ENCODE results near the gene EVI5L. TPM values are rescaled to one million over a fixed set of nuclear protein-coding genes. Genes with fewer than 3 reads are reported as not detected.

EVI5L gene
- total RNA-seq, 4 donors from 2014 or later: 17.5 to 24.6 (median 20.4) TPM

DNA sequence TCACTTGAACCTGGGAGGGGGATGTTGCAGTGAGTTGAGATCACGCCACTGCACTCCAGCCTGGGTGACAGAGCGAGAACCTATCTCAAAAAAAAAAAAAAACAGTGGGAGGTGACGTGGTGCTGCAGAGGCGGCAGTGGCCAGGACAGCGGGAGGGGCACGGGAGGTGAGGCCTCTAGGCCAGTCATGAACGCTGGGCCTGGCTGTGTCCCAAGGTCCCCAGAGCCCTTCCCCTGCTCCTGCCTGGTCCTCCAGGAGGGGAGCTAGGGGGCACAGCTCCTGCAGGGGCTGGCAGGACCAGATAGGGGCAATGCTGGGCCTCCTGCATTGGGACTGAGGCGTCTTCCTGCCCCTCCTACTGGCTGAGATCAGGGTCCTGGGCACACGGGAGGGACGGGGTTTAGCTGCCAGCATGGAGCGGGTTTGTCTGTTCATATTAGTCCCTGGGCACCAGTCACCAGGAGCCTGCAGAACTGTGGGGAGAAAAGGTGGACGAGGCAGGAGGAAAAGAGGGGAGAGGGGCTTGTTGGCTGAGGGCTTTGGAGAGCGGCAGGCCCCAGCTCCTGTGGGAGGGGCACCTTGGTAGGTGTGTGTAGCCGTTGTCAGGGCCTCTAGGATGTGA lies 78.2 kb downstream of the EVI5L start:
- in situ Hi-C loops (cut with MboI; ENCODE audit: low sequenced_read_pairs in 4 of 4) (no loop called here), intact Hi-C loops (cut with DNase I; ENCODE audit: low total_unique reads) (loop anchor here (10.0 kb wide), 1 partner anchor 607 kb away; the partner anchor contains the start of gene ZNF414)
- DNase-seq (no peak), ATAC-seq (no peak)
- H3K4me1 ChIP-seq: peaks cover 13 to 23% of the 10 kb centered on the region in 2 donors
- H3K4me3 ChIP-seq: no peak overlapping the region
- no peaks in the 10 kb centered on the region for H3K27me3 ChIP-seq
- no peaks in the 10 kb centered on the region for H3K9me3 ChIP-seq
- no peak overlapping the region for H3K27ac ChIP-seq
- TF ChIP-seq POLR2A (IDR thresholded peaks at IDR 0.05): no peak
- TF ChIP-seq, protein P1, sequence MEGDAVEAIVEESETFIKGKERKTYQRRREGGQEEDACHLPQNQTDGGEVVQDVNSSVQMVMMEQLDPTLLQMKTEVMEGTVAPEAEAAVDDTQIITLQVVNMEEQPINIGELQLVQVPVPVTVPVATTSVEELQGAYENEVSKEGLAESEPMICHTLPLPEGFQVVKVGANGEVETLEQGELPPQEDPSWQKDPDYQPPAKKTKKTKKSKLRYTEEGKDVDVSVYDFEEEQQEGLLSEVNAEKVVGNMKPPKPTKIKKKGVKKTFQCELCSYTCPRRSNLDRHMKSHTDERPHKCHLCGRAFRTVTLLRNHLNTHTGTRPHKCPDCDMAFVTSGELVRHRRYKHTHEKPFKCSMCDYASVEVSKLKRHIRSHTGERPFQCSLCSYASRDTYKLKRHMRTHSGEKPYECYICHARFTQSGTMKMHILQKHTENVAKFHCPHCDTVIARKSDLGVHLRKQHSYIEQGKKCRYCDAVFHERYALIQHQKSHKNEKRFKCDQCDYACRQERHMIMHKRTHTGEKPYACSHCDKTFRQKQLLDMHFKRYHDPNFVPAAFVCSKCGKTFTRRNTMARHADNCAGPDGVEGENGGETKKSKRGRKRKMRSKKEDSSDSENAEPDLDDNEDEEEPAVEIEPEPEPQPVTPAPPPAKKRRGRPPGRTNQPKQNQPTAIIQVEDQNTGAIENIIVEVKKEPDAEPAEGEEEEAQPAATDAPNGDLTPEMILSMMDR (IDR thresholded peaks at IDR 0.05 in 4 of 5, conservative IDR thresholded peaks at IDR 0.05 in 1 of 5): no peak
- H3K36me3 ChIP-seq: peaks cover 0 to 49% of the 10 kb centered on the region in 2 donors

DNA sequence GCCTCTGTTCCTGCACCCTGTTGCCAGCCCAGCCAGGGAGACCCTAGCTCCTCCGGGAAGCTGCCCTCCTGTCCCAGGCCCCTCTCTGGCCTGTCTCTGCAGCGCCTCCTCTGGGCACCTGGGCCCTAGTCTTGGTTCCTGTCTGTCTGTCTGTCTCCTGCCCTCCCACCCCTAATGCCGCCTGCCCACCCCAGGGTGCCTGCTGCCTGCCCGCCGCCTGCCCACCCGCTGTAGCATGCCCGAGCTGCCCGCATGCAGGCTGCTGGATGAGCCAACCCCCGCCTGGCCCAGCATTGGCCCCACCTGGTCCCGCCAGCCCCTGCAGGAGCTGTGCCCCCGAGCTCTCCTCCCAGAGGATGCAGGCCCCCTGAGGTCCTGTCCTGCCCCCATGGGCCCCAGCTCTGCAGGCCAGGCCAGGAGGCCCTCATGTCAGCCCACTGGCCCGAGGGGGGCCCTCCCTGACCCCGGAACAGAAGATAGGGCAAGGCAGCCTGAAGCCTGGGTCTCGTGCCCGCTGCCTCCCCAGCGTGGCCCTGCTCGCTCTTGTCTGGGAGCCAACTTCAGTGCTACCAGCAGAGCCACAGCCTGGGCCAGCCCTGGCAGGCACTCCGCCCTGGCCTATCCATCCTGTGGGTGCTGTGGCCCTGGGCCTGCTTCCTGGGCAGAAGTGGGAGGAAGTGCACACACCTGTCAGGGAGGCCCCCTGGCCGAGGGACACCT lies 78.9 kb downstream of the EVI5L start:
- H3K36me3 ChIP-seq: peaks cover 0 to 51% of the 10 kb centered on the region in 2 donors
- in situ Hi-C loops (cut with MboI; ENCODE audit: low sequenced_read_pairs in 4 of 4): no loop called here
- H3K27me3 ChIP-seq: no peaks in the 10 kb centered on the region
- DNase-seq (no peak), ATAC-seq (no peak)
- H3K4me3 ChIP-seq: no peak overlapping the region
- H3K27ac ChIP-seq: no peak overlapping the region
- intact Hi-C loops (cut with DNase I; ENCODE audit: low total_unique reads): loop anchor here (10.0 kb wide), 1 partner anchor 606 kb away; the partner anchor contains the start of gene ZNF414
- no peaks in the 10 kb centered on the region for H3K9me3 ChIP-seq
- peaks cover 13 to 23% of the 10 kb centered on the region in 2 donors for H3K4me1 ChIP-seq
- TF ChIP-seq, protein P1 (IDR thresholded peaks at IDR 0.05 in 4 of 5, conservative IDR thresholded peaks at IDR 0.05 in 1 of 5): no peak
- TF ChIP-seq POLR2A (IDR thresholded peaks at IDR 0.05): no peak

DNA sequence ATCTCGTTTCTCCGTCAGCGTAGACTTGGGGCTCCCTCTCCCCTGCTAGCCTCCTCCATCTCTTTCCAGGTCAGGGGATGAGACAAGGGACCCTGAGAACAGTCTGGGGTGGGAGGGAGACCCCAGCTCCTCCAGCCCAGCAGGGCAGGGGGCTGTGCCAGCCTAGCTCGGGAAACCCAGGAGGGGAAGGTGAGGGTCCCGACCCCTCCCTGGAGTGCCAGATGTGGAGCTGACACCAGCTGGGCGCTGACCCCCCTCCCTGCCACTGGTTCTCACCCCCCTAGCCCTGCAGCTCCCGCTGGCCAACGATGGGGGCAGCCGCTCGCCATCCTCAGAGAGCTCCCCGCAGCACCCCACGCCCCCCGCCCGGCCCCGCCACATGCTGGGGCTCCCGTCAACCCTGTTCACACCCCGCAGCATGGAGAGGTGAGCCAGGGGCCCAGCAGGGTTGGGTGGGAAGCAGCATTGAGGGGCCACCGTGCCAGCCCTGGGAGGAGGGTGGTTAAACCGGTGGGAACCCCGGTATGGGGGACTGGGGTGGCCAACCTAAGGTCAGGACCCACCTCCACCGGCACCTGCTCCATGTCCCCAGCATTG lies 79.6 kb downstream of the EVI5L start:
- intact Hi-C loops (cut with DNase I; ENCODE audit: low total_unique reads) (loop anchor here (10.0 kb wide), 1 partner anchor 605 kb away; the partner anchor contains the start of gene ZNF414), in situ Hi-C loops (cut with MboI; ENCODE audit: low sequenced_read_pairs in 4 of 4) (no loop called here)
- Histone ChIP-seq H3K9me3 (no peaks in the 10 kb centered on the region), H3K27ac (no peak overlapping the region), H3K4me3 (no peak overlapping the region), H3K36me3 (peaks cover 0 to 51% of the 10 kb centered on the region in 2 donors), H3K4me1 (peaks cover 10 to 22% of the 10 kb centered on the region in 2 donors), H3K27me3 (peaks cover 0 to 2% (median 2%) of the 10 kb centered on the region in 3 donors)
- ATAC-seq (no peak), DNase-seq (no peak)
- TF ChIP-seq POLR2A (IDR thresholded peaks at IDR 0.05): no peak
- TF ChIP-seq, protein P1 (IDR thresholded peaks at IDR 0.05 in 4 of 5, conservative IDR thresholded peaks at IDR 0.05 in 1 of 5): no peak

DNA sequence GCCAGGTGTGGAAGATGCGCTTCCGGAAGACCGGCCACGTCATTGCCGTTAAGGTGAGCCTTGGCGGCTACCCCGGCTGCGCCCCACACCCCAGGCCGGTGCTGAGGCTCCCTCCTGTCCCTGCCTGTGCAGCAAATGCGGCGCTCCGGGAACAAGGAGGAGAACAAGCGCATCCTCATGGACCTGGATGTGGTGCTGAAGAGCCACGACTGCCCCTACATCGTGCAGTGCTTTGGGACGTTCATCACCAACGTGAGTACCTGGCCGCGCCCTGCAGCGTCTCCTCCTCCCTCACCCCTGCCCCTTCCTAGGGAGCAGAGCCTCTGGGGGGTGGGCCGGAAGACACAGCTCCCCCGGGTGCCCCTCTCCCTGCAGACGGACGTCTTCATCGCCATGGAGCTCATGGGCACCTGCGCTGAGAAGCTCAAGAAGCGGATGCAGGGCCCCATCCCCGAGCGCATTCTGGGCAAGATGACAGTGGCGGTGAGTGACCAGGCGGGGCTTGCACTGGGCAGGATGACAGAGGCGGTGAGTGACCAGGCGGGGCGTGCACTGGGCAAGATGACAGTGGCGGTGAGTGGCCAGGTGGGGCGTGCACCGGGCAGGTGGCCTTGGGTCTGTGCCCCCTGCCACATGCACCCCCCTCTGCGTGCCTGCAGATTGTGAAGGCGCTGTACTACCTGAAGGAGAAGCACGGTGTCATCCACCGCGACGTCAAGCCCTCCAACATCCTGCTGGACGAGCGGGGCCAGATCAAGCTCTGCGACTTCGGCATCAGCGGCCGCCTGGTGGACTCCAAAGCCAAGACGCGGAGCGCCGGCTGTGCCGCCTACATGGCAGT lies 80.5 kb downstream of the EVI5L start:
- intact Hi-C loops (cut with DNase I; ENCODE audit: low total_unique reads) (no loop called here), in situ Hi-C loops (cut with MboI; ENCODE audit: low sequenced_read_pairs in 4 of 4) (no loop called here)
- Histone ChIP-seq H3K27me3 (peaks cover 9 to 12% (median 11%) of the 10 kb centered on the region in 3 donors), H3K4me1 (peaks cover under 1 to 15% of the 10 kb centered on the region in 2 donors), H3K36me3 (peaks cover 0 to 48% of the 10 kb centered on the region in 2 donors), H3K9me3 (no peaks in the 10 kb centered on the region), H3K4me3 (no peak overlapping the region), H3K27ac (no peak overlapping the region)
- no peak for ATAC-seq
- no peak for DNase-seq
- no peak for TF ChIP-seq POLR2A (IDR thresholded peaks at IDR 0.05)
- TF ChIP-seq, protein P1 (IDR thresholded peaks at IDR 0.05 in 4 of 5, conservative IDR thresholded peaks at IDR 0.05 in 1 of 5): no peak
